Subcutaneous adipose tissue (tissue), 4 donors: Measurements from ENCODE around the gene SDC1. TPM values are rescaled to one million over a fixed set of nuclear protein-coding genes. Genes with fewer than 3 reads are reported as not detected.

Source experiments
- total RNA-seq, 4 donors: library from RNA; depleted of rRNA; stranded (reverse); fragments of >200 nt; gene quantifications; one replicate each; pipeline ENCODE4 v1.1.0, GENCODE V29; 2016
- TF ChIP-seq, protein P1 (sequence below): fragments of 450-650 bp; IDR thresholded peaks from one replicate; pipeline ENCODE4 v1.5.1; 2016; ENCODE audit warnings: low read depth, mild to moderate bottlenecking, control low read depth, antibody characterized with exemption, moderate library complexity

SDC1 gene
- total RNA-seq, 4 donors from 2014 or later, result 2.4 to 27.5 (median 3.8) TPM

DNA sequence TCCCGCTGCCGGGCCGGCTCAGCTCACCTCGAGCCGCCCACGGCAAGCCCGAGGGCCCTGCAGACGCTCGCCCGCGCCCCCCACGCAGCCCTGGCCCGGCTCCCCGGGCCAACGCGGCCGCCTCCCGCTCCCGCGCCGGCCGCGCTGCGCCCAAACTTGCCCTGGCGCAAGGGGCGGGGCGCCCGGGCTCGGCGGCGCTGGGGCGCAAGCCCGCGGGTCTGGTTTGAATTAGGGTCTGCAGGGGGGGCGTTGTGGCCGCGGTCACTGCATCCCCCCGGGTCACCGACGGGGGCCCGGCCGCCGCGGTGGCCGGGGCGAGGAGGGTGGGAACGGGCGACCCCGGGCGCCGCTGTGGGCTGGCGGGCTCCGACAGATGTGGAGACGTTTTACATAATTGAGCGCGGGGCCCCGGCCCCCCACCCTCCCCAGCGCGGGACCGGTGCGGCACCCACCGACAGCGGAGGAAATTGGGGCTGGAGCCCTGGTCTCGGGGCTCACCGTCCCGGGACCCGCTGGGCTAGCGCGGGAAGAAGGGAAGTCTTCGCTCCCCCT lies 690 bp downstream of the SDC1 start:
- TF ChIP-seq, protein P1, sequence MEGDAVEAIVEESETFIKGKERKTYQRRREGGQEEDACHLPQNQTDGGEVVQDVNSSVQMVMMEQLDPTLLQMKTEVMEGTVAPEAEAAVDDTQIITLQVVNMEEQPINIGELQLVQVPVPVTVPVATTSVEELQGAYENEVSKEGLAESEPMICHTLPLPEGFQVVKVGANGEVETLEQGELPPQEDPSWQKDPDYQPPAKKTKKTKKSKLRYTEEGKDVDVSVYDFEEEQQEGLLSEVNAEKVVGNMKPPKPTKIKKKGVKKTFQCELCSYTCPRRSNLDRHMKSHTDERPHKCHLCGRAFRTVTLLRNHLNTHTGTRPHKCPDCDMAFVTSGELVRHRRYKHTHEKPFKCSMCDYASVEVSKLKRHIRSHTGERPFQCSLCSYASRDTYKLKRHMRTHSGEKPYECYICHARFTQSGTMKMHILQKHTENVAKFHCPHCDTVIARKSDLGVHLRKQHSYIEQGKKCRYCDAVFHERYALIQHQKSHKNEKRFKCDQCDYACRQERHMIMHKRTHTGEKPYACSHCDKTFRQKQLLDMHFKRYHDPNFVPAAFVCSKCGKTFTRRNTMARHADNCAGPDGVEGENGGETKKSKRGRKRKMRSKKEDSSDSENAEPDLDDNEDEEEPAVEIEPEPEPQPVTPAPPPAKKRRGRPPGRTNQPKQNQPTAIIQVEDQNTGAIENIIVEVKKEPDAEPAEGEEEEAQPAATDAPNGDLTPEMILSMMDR, result no peak

DNA sequence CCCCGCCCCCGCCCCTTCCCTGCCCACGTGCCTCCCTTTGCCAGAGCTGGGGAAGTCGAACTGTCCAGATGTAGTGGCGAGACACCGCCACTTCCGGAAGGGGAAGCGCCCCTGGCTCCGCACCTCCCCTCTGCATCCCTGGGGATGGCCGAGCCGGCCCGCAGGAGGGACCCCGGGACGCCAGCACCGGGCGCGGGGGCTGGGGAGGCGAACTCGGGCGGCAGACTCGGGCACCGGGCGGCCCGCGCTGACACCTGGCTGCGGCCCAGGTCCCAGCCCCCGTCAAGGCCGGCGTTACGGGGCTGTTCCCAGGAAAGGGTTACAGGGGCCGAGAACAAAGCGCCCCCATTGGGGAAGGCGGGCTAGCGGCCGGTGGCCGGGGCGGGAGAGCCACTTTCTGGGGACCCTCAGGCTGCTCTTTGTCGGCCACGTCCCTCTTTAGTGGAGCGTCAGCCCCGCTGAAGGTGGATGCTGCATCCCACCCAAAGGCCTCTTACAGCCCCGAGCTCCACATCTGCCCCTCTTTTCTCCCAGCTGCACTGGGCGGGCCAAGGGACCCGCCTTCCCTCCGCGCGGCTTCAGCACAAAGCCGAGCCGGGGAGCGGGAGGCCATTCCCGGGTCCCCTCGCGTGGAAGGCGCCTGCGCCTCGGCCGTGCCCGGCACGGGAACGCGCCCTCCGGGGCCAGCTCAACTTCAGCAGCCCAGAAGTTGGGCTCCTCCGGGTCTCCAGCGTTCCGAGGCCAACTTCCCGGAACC lies 1.3 kb downstream of the SDC1 start:
- TF ChIP-seq, protein P1, result no peak

DNA sequence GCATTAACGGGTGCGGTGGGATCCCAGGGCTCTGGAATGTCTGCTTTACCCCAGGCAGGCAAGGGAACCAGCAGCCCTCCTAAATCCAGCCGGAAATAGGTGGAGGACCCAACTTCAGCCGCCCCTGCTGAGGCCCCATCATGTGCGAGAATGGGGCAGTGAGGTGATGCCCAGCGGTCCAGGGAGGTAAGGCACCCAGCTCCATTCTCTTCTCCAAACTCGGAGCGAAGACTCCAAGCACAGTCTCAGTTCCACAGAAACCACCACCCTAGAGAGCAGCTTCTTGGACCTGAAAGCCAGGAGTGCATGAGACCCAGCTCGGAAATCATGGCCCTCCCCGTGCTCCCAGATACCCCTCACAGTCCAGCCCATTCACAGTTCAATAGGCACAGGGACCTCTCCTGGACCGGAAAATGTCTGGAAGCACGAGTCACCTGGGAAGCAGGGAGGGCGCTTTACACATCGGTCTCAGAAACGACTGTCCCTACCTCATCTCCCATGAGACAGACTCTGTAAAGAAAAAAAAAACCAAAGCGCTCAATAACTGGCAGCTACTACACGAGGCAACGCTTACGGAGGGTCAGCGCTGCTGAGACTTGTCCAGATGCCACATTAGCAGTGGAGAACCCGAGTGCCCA lies 2.0 kb downstream of the SDC1 start:
- TF ChIP-seq, protein P1, result no peak

DNA sequence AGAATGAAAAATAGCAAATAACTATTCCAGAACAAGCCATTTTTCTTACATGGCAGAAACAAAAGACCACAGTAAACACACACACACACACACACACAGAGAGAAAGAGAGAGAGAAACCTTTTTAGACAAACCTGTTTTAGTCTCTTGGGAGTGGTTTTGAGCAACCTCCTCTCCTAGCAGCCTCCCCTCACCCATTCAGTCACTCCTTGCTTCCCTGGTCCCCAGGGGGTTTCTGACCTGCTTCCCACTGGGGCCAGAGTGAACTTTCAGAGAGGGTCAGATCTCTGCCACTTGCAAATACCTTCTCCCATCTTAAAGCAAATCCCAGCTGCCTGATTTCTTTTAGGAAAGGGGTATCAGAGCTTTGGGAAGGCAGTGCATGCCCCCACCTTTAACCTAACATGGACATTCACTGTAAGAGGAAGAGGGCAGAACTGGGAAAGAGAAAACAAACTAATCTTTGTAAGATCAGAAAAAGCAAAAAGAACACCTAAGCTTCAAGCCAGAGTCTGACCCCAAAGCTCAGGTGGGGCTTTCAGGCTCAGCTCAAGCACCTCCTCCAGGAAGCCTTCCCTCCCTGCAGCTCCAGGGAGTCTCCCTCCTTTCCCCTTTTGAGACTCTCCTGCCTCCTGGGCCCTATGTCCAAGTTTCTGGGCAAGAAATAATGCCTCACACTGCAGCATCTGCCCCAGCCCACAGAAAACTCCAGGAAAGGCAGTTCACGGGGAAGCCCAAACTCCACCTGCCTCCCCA lies 2.7 kb downstream of the SDC1 start:
- TF ChIP-seq, protein P1, result no peak

DNA sequence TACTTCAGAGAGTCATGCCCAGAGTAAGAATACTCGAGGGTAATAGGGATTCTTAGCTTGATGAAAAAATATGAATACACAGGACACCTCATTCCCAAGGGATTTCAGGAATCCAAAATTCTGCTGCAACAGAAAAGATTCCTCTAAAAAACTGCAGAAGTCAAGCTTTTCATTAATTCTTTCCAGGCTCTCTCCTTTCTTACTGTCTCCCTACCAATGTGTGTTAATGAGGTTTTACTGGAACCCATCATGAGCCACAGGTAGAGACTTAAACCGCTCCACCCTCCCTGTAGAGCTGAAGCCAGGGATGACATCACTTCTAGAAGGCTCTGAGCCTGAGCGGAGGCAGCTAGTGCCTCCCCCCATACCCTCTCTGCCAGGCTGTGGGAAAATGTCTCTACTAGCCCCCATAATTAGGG lies 3.4 kb downstream of the SDC1 start:
- TF ChIP-seq, protein P1, result no peak

DNA sequence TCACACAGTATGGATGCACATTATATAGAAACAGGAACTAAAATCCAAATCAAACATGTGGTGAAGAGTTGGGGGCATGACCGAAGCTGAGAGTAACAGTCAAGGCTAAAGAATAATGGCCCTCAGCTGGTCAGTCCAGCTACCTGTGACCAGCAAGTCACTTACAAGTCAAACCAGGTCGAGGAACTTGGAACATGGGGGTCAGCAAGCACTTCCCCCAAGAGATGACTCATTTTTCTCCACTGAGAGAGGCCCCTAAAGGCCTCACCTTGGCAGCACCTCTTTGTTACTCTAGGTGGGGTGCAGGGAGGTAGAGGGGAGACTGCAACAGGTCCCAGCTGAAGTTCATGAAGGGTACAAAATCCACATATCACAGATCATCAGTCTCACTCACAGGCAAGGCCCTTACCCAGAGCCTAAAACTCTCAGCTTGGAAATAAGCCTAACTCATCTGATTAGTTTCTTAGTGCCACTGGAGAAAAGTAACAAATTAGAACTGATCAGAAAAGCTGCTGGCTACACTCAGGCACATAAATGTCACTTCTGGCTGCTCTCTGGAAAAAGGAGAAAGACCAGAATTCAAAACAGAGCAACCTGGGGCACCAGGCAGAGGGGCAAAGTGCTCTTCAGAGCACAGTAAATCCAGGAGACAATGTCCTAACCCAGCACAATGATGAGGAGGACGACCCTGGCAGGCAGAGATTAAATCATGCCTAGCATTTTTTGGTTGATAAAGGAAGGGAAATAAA lies 4.0 kb downstream of the SDC1 start:
- TF ChIP-seq, protein P1, result no peak
